GM19099 (cell line): ENCODE results near the gene PRELID3B.

Source experiments
- POLR2A ChIP-seq: IDR thresholded peaks from 3 replicates; pipeline ENCODE4 v1.6.1; 2011; ENCODE audit warnings: low read depth; ENCODE audit not compliant: insufficient read length; ENCODE audit errors: extremely low read depth

PRELID3B gene

DNA sequence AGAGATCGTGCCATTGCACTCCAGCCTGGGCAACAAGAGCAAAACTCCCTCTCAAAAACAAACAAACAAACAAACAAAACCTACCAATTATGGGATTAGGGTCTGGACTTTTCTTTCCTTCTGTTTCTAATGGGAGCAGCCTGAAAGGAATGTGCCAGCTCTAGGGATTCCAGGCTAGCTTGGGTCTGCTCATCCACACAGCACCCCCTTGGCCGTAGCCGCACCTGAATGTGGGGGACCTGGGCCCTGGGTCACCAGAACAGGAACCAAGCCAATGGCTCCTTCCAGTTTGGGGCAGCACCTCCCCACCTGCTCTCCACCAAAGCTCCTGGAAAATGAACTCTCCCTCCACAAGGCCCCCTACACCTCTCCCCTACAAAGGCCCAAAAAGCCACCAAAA lies 42.3 kb downstream of the PRELID3B start:
- TF ChIP-seq POLR2A = no peak

DNA sequence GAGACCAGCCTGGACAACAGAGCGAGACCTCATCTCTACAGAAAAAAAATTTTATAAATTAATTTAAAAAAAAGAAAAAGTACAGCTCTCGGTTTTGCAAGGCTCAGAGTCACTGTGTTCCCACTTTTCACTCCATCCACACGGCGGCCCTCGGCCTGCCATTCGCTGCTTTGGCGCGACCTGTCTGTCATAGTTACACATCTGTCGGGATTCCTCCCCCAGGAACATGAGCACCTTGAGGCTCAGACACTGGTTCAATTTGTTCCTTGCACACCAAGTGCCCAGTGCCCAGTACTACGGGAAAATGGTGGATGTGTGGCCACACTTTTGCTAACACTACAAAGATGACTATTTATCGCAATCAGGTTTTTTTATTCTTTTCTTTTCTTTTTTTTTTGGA lies 43.9 kb downstream of the PRELID3B start:
- TF ChIP-seq POLR2A = no peak

DNA sequence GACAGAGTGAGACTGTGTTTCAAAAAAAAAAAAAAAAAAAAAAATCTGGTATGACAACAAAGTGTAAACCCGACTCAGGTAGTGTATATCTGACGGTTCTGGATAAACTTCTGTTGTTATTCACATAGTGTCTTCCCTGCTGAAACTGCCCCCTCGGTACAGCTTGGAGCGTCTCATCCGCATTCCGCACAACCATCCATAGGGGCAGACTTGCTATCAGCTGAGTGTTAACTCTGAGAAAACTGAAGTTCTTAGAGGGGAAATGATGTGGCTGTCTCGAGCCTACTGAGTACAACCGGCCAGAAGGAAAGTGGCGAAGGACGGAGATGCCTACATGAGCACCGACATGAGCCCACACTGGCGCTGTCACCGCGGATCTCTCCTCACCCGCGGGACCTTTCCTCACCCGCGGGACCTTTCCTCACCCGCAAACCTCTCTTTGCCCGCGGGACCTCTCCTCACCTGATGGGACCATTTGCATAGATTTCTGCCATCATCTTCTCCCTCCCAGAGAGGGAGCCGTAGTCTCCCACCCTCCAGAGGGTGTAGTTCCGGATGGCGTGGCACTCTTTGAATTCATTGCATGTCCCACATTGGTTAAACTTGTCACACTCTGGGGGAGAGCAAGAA lies 45.3 kb downstream of the PRELID3B start:
- no peak for TF ChIP-seq POLR2A

DNA sequence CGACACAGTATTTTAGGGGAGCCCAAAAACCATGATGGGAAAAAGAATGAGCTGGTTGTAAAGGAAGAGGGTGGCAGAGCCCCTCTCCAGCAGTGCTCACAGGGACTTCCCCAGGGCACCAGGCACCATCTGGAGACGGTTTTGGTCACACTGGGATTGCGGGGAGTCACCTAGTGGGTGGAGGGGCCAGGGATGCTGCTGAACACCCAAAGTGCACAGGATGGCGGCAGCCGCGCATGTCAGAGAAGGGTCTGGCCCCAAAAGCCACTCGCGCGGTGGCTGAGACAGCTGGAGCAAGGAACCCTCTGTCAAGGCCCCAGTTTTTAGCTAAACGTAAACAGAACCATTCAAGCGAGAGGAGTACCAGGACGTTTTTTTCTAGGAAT lies 46.4 kb downstream of the PRELID3B start:
- TF ChIP-seq POLR2A = no peak

DNA sequence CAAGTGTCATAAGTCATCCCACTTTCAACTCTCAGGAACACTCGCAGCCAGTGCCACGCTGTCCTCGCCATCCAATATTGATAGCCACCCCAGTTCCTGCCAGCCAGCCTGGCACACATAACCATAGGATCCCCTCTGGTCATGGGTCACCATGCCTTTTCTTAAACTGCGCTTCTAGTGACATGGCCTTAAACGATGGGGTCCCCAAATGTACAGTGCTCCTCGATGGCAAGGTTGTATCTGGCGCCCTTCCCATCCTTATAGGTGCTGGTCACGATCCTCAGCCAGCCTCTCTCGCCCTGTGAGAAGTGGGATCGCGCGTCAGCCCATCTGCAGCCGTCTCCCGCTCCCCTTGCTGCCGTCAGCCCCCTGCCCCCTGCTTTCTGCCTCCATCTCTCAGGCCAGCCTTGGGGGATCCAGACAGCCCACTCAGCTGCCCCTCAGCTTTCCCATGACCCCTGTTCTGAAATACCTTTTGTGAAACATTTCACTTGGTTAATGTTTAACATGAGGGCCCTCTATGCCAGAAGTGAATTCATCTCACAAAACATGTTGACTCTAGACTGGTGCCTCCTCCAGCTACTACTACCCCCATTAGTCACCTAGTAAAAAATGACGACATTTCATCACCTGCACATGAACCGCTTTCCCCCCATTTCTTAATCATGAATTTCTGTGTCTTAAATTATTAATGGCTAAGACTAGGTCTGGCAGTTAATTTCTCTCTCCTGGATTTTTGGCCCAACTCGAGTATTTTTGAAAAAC lies 46.9 kb downstream of the PRELID3B start:
- no peak for TF ChIP-seq POLR2A

DNA sequence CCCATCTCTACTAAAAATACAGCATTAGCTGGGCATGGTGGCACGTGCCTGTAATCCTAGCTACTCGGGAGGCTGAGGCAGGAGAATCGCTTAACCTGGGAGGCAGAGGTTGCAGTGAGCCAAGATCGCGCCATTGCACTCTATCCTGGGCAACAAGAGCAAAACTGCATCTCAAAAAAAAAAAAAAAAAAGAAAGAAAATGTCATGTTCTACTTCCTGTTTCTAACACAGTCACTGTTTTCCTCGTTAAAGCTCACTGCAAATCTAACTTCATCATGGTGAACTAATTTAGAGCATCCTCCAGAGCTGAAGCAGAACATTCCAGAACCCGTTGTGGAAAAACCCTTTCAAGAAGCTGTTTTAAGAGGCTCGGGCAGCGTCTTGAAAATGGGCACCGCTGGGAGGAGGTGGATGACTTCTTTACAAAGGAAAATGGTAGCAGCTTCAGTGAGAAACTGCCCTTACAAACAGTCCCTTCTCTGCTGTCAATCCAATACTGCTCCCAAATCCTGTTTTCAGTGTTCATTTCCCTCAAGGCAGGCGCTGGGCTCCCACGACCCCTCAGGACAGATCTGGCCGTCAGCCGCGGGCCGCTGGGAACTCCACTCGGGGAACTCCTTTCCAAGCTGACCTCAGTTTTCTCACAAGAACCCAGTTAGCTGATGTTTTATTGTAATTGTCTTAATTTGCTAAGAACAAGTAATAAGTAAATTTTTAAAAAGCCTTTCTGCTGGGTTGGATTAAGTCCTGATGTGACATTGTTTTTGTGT lies 48.0 kb downstream of the PRELID3B start:
- no peak for TF ChIP-seq POLR2A

DNA sequence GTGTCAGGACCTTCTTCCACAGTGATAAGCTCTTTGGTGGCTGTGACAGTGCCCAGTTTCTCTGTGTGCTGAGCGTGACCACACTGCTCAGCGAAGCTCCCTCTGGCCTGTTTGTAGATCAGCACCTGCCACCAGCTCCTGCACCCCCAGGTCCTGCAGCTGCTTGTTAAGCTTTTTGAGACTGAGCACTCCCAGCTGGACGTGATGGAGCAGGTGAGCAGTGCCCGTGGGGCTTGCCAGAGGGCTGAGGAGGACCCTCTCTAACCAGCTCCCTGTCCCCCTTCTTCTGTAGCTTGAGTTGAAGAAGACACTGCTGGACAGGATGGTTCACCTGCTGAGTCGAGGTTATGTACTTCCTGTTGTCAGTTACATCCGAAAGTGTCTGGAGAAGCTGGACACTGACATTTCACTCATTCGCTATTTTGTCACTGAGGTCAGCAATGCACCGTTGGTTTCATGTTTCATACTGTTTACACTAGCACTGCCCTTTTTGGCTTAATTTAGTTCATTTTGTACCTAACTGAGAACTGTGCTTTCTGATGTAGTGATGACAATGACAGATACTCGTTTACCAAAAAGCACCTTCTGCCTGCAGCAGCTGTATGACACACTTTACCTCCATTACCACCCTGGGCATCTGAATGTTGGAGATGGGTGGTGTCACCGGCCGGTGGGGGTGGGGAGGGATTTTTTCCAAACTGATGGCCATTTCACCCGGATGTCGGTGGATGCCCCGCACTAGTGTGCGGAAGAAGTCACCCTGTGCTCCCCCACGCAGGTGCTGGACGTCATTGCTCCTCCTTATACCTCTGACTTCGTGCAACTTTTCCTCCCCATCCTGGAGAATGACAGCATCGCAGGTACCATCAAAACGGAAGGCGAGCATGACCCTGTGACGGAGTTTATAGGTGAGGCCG lies 49.0 kb downstream of the PRELID3B start:
- TF ChIP-seq POLR2A = no peak

DNA sequence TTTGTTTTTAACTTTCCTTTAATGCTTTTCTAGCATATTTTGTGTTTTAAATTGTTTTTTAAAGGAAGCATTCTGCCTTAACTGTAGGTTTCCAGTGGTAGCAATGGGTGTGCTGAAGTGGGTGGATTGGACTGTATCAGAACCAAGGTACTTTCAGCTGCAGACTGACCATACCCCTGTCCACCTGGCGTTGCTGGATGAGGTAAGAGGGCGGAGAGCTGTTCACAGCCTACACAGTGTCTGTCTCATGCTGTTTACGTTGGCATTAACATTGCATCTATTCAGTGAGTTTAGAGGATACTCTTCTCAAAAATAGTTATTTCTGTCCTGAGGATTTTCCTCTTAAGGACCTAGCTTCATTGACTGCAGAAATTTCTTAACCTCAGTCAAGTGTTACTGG lies 49.7 kb downstream of the PRELID3B start:
- no peak for TF ChIP-seq POLR2A

DNA sequence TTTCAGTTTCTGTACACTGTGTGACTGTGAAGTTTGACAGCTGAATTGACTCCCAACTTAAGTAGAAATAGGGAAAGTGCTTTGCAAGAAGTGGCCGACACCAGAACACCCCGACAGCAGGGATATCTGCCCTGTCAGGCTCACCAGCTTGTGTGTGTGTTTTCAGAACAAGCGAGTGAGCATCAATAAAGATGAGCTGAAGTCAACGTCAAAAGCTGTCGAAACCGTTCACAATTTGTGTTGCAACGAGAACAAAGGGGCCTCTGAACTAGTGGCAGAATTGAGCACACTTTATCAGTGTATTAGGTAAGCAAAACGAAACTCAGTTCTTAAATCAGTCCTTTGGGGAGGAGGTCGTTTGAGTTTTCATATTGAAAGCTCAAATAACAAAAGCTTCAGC lies 50.9 kb downstream of the PRELID3B start:
- no peak for TF ChIP-seq POLR2A

DNA sequence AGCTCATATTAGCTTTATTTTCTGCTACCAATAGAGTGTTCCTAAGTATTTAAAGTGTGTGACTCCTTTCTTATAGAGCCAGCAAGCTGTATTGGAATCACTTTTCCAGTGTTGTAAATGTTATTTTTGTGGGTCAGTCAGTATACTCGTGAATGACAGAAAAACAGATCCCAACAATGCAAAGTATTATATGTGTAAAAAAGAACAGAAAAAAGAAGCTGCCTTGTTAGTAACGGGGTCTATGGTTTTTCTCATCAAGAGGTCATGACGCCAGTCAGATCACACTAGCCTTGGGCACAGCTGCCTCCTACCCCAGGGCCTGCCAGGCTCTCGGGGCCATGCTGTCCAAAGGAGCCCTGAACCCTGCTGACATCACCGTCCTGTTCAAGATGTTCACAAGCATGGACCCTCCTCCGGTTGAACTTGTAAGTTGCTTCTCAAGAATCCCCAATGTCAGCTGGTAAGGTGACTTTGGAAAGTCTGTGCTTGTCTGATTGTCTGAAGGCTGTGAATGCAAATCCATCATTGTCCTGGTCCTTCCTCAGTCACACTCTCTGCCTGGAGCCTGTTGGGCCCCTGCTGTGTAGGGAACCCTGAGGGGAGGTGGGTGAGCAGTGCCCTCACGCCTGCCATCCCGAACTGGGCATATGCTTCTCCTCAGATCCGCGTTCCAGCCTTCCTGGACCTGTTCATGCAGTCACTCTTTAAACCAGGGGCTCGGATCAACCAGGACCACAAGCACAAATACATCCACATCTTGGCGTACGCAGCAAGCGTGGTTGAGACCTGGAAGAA lies 51.7 kb downstream of the PRELID3B start:
- no peak for TF ChIP-seq POLR2A

DNA sequence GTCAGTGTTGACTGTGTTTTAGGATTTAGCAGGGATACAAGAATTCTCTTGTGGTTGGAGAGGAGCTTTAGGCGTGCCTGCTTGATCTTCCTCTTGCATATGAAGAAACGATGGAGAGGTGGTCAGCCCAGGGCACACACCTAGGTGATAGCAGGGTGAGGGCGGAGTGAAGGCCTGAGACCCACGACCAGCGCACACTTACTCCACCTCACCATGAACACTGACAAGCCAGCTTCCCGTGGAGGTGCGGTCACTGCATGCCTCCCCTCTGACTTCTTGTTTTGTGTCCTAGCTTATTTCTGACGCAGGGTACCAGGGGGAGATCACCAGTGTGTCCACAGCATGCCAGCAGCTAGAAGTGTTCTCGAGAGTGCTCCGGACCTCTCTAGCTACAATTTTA lies 53.4 kb downstream of the PRELID3B start:
- no peak for TF ChIP-seq POLR2A

DNA sequence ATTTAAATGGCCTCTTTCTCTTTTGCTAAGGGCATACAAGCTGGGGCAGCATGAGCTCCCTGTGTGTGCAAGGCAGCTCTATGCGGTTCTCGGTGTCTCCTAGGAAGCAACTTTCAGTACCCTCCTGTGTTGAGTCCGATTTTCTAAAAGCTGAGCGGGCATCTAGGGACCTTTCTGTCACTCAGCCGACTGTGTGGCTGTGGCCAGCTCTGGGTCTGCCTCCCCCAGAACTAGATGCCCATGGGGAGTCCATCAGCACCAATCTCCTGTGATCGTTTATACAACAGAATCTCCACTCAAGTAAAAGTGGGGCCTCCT lies 54.1 kb downstream of the PRELID3B start:
- no peak for TF ChIP-seq POLR2A

DNA sequence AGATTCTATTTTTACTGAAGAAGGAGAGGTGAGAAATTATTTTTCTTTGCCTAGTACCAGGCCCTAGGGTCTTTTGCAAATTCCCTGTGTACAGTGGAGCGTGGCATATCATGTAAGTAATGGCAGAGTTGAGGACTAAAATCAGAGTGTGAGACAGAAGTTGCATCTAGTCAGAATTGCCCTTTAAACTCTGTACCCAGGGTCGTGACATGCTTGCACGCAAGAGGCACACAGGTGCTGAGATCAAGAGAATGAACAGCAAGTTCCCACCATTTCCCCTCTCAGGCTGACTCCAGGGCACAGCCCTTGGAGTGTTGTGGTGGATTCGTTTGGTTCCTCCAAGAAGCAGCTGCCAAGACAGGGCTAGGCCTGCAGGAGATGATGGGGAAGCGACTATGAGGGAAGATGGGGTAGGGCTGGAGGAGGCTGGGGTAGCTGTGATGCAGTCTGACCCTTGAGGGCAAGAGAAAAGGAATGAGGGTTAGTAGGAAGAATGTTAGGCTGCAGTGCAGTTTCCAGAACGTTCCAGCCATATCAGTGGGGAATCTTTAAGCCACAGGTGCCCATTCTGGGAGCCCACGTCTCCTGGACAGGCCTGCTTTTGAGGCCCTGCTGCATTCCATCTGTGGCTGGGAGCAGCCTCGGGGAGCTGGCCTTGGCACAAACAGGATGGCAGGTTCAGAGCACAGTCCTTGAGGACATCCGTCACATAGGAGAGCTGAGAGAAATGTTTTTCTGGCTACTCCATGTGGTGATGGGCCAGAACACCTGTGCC lies 54.6 kb downstream of the PRELID3B start:
- TF ChIP-seq POLR2A = no peak
